ENCODE data around the gene STOML3. TPM values are rescaled to one million over a fixed set of nuclear protein-coding genes. Genes with fewer than 3 reads are reported as not detected.
"Not testable (repeated sequence)": the region's sequence is repeated elsewhere in the genome, so short reads cannot be mapped to it uniquely, and the experiment has no call there.

STOML3 gene
- total and polyA plus RNA-seq, 7 donors: not detected

GRCh38 chr13:39013462-39013861, 22.8 kb upstream of the STOML3 start:
- peaks cover 0 to 92% of the 10 kb centered on the region in 2 donors for H3K36me3 ChIP-seq (ENCODE audit: insufficient read depth in 1 of 2, low read depth in 1 of 2)
- 73 to 79% (median 74%) methylated on average over 5 of the region's 5 CpGs for WGBS, 3 donors
- intact Hi-C loops (cut with DNase I): loop anchor here in 1 of 2 donors (10.0 kb wide), 1 partner anchor 139 kb away; no protein-coding TSS in a partner anchor
- DNase-seq (no peak), ATAC-seq (no peak)
- H3K4me1 ChIP-seq: peaks cover 14% of the 10 kb centered on the region
- H3K9me3 ChIP-seq: no peaks in the 10 kb centered on the region
- H3K4me3 ChIP-seq: no peak overlapping the region
- no peak overlapping the region for H3K27ac ChIP-seq
- no peak for TF ChIP-seq CTCF (IDR thresholded peaks at IDR 0.05)
- H3K27me3 ChIP-seq (ENCODE audit: insufficient read depth in 3 of 3, low read length in 2 of 3): no peaks in the 10 kb centered on the region

- TF ChIP-seq CTCF (IDR thresholded peaks at IDR 0.05): no peak
- H3K4me1 ChIP-seq: peaks cover 14% of the 10 kb centered on the region
- WGBS, 3 donors: 76 to 82% (median 77%) methylated on average over 7 of the region's 7 CpGs
- no peaks in the 10 kb centered on the region for H3K27me3 ChIP-seq (ENCODE audit: insufficient read depth in 3 of 3, low read length in 2 of 3)
- H3K27ac ChIP-seq: no peak overlapping the region
- DNase-seq: no peak
- no peak for ATAC-seq
- H3K4me3 ChIP-seq: no peak overlapping the region
- H3K36me3 ChIP-seq (ENCODE audit: insufficient read depth in 1 of 2, low read depth in 1 of 2): peaks cover 0 to 89% of the 10 kb centered on the region in 2 donors
- no peaks in the 10 kb centered on the region for H3K9me3 ChIP-seq
- intact Hi-C loops (cut with DNase I): loop anchor here in 1 of 2 donors (10.0 kb wide), 1 partner anchor 138 kb away; no protein-coding TSS in a partner anchor
Measured at GRCh38 chr13:39012608-39013007, 22.0 kb upstream of the STOML3 start.

- H3K9me3 ChIP-seq; H3K4me1 ChIP-seq; ATAC-seq; intact Hi-C loops (cut with DNase I); DNase-seq; H3K27ac ChIP-seq; H3K27me3 ChIP-seq (ENCODE audit: insufficient read depth in 3 of 3, low read length in 2 of 3); H3K4me3 ChIP-seq: not testable (repeated sequence)
- WGBS, 3 donors: 86 to 88% (median 88%) methylated on average over 25 to 29 of the region's 29 CpGs
- peaks cover 0 to 30% of the 10 kb centered on the region in 2 donors for H3K36me3 ChIP-seq (ENCODE audit: insufficient read depth in 1 of 2, low read depth in 1 of 2)
Measured at GRCh38 chr13:39006371-39007111, 15.9 kb upstream of the STOML3 start.

GRCh38 chr13:38998739-38999138, 8.1 kb upstream of the STOML3 start:
- intact Hi-C loops (cut with DNase I): no loop called here
- WGBS, 3 donors: 73 to 77% (median 74%) methylated on average over 3 of the region's 3 CpGs

More at GRCh38 chr13:38998739-38999138, 8.1 kb upstream of the STOML3 start:
- no peak overlapping the region for H3K27ac ChIP-seq
- H3K9me3 ChIP-seq: no peaks in the 10 kb centered on the region
- no peaks in the 10 kb centered on the region for H3K36me3 ChIP-seq (ENCODE audit: insufficient read depth in 1 of 2, low read depth in 1 of 2)
- no peak overlapping the region for H3K4me3 ChIP-seq
- DNase-seq: no peak
- ATAC-seq: no peak
- H3K4me1 ChIP-seq: no peaks in the 10 kb centered on the region
- no peaks in the 10 kb centered on the region for H3K27me3 ChIP-seq (ENCODE audit: insufficient read depth in 3 of 3, low read length in 2 of 3)
- TF ChIP-seq CTCF (IDR thresholded peaks at IDR 0.05): no peak

All from psoas muscle (tissue), 8 donors.